Measurements from ENCODE around the gene ASB13. TPM values are rescaled to one million over a fixed set of nuclear protein-coding genes. Genes with fewer than 3 reads are reported as not detected.

The ASB13 gene
- total and polyA plus RNA-seq, 2 of the 13 experiments (the other 11 are each of a cell fraction or from before 2014, with no cell fraction given): 9.3 to 15.4 TPM

DNA sequence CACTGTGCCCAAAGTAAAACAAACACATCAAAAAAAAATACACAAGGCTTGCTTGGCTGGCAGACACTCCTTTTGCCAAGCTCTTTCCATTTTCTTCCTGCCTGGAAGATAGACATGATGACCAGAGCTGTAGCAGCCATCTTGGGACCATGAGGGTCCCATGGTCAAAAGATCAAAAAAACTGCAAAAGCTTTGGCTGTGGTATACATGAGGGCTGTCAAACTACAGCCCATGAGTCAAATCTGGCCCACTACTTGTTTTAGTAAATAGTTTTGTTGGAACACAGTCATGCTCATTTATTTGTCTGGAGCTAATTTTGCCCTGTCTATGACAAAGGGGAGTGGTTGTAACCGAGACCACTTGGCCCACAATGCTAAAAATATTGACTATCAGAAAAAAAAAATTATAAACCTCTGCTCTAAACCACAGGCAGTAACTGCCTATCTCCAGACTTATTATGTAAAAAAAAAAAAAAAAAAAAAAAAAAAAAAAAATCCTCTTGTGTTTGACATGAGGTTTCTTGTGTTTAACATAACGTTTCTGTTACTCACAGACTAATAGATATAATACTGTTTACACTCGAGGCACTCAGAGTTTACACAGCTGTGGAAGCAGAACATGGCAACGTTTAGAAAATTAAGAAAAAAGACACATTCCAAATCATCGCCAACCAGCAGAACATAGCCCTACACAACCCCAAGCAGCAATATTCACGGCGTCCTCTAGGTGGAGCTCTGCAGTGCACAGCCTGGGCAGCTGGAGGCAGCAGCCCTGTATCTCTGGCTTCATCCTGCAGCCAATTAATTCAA, 36.9 kb downstream of the ASB13 start (continued):
- TF ChIP-seq, protein P1, sequence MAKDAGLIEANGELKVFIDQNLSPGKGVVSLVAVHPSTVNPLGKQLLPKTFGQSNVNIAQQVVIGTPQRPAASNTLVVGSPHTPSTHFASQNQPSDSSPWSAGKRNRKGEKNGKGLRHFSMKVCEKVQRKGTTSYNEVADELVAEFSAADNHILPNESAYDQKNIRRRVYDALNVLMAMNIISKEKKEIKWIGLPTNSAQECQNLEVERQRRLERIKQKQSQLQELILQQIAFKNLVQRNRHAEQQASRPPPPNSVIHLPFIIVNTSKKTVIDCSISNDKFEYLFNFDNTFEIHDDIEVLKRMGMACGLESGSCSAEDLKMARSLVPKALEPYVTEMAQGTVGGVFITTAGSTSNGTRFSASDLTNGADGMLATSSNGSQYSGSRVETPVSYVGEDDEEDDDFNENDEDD (CRISPR knock-in tag; IDR thresholded peaks at IDR 0.05; ENCODE audit: borderline replicate concordance): no peak
- no peak for TF ChIP-seq NR1H2 (CRISPR knock-in tag; IDR thresholded peaks at IDR 0.05; ENCODE audit: borderline replicate concordance, low read depth)
- no peak for TF ChIP-seq ETV6 (CRISPR knock-in tag; conservative IDR thresholded peaks at IDR 0.05)
- TF ChIP-seq ZNF7 (CRISPR knock-in tag; IDR thresholded peaks at IDR 0.05): no peak
- no peak for TF ChIP-seq SOX13 (IDR thresholded peaks at IDR 0.05)
- TF ChIP-seq SOX13 (CRISPR knock-in tag; conservative IDR thresholded peaks at IDR 0.05 in 1 of 2, IDR thresholded peaks at IDR 0.05 in 1 of 2): no peak
- no peak for TF ChIP-seq CCDC6 (CRISPR knock-in tag; IDR thresholded peaks at IDR 0.05)
- TF ChIP-seq ZNF547 (CRISPR knock-in tag; IDR thresholded peaks at IDR 0.05): no peak
- TF ChIP-seq, protein P2, sequence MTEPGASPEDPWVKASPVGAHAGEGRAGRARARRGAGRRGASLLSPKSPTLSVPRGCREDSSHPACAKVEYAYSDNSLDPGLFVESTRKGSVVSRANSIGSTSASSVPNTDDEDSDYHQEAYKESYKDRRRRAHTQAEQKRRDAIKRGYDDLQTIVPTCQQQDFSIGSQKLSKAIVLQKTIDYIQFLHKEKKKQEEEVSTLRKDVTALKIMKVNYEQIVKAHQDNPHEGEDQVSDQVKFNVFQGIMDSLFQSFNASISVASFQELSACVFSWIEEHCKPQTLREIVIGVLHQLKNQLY (CRISPR knock-in tag; IDR thresholded peaks at IDR 0.05): no peak
- no peak for TF ChIP-seq GFI1 (CRISPR knock-in tag; IDR thresholded peaks at IDR 0.05; ENCODE audit: borderline replicate concordance)
- TF ChIP-seq TSC22D2 (CRISPR knock-in tag; IDR thresholded peaks at IDR 0.05; ENCODE audit: borderline replicate concordance): no peak
- TF ChIP-seq ELF1 (CRISPR knock-in tag; IDR thresholded peaks at IDR 0.05): no peak
- TF ChIP-seq, protein P3, sequence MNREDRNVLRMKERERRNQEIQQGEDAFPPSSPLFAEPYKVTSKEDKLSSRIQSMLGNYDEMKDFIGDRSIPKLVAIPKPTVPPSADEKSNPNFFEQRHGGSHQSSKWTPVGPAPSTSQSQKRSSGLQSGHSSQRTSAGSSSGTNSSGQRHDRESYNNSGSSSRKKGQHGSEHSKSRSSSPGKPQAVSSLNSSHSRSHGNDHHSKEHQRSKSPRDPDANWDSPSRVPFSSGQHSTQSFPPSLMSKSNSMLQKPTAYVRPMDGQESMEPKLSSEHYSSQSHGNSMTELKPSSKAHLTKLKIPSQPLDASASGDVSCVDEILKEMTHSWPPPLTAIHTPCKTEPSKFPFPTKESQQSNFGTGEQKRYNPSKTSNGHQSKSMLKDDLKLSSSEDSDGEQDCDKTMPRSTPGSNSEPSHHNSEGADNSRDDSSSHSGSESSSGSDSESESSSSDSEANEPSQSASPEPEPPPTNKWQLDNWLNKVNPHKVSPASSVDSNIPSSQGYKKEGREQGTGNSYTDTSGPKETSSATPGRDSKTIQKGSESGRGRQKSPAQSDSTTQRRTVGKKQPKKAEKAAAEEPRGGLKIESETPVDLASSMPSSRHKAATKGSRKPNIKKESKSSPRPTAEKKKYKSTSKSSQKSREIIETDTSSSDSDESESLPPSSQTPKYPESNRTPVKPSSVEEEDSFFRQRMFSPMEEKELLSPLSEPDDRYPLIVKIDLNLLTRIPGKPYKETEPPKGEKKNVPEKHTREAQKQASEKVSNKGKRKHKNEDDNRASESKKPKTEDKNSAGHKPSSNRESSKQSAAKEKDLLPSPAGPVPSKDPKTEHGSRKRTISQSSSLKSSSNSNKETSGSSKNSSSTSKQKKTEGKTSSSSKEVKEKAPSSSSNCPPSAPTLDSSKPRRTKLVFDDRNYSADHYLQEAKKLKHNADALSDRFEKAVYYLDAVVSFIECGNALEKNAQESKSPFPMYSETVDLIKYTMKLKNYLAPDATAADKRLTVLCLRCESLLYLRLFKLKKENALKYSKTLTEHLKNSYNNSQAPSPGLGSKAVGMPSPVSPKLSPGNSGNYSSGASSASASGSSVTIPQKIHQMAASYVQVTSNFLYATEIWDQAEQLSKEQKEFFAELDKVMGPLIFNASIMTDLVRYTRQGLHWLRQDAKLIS (CRISPR knock-in tag; IDR thresholded peaks at IDR 0.05): no peak
- no peak for TF ChIP-seq NR2C2 (CRISPR knock-in tag; IDR thresholded peaks at IDR 0.05; ENCODE audit: borderline replicate concordance)
- no peak for TF ChIP-seq JUN (CRISPR knock-in tag; IDR thresholded peaks at IDR 0.05)
- peak; percentile 58 for TF ChIP-seq RAD21 (CRISPR knock-in tag; IDR thresholded peaks at IDR 0.05)
- no peak for TF ChIP-seq RARA (CRISPR knock-in tag; IDR thresholded peaks at IDR 0.05)
- TF ChIP-seq STAG1 (CRISPR knock-in tag; IDR thresholded peaks at IDR 0.05): peak; percentile 77
- TF ChIP-seq, protein P4, sequence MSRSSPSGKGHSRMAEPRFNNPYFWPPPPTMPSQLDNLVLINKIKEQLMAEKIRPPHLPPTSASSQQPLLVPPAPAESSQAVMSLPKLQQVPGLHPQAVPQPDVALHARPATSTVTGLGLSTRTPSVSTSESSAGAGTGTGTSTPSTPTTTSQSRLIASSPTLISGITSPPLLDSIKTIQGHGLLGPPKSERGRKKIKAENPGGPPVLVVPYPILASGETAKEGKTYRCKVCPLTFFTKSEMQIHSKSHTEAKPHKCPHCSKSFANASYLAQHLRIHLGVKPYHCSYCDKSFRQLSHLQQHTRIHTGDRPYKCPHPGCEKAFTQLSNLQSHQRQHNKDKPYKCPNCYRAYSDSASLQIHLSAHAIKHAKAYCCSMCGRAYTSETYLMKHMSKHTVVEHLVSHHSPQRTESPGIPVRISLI (CRISPR knock-in tag; IDR thresholded peaks at IDR 0.05; ENCODE audit: borderline replicate concordance): peak; percentile 55
- TF ChIP-seq NR2F1 (CRISPR knock-in tag; IDR thresholded peaks at IDR 0.05): no peak
- peak; percentile 41 for TF ChIP-seq FOSL2 (CRISPR knock-in tag; IDR thresholded peaks at IDR 0.05)
- TF ChIP-seq MTA1 (CRISPR knock-in tag; IDR thresholded peaks at IDR 0.05; ENCODE audit: borderline replicate concordance): no peak
- TF ChIP-seq IRF2 (CRISPR knock-in tag; IDR thresholded peaks at IDR 0.05): no peak
- TF ChIP-seq ZNF629 (CRISPR knock-in tag; conservative IDR thresholded peaks at IDR 0.05): no peak
- no peak for TF ChIP-seq ZSCAN9 (CRISPR knock-in tag; IDR thresholded peaks at IDR 0.05; ENCODE audit: borderline replicate concordance)
